Adrenal gland (tissue), 12 donors: ENCODE measurements around the gene DCAF6. TPM values are rescaled to one million over a fixed set of nuclear protein-coding genes. Genes with fewer than 3 reads are reported as not detected.

Experiments
- DNase-seq, 7 donors: peaks; one replicate each; pipeline ENCODE4 v3.0.0-alpha.2; 2019 to 2020
- H3K27ac ChIP-seq, 5 donors: fragments of 200-600 bp; sonication (generic) in 4 of 5; 1 replicate in 3 of 5; 2 replicates in 2 of 5; pipeline versions ENCODE4 v1.5.1 to v1.8.0; 2016 to 2020; ENCODE audit warnings: mild to moderate bottlenecking in 1 of 5
- H3K27me3 ChIP-seq: fragments of 200-600 bp; 2 replicates; pipeline ENCODE4 v1.8.0; 2021
- H3K36me3 ChIP-seq, 2 donors: fragments of 200-600 bp; replicated peaks in 1 of 2; 1 replicate in 1 of 2; 2 replicates in 1 of 2; pipeline versions ENCODE4 v1.5.1 to v1.8.0; 2018 to 2022
- H3K4me1 ChIP-seq, 2 donors: fragments of 200-600 bp; replicated peaks in 1 of 2; 1 replicate in 1 of 2; 2 replicates in 1 of 2; pipeline versions ENCODE4 v1.5.1 to v1.8.0; 2018 to 2021
- H3K4me3 ChIP-seq, 4 donors: fragments of 200-600 bp; sonication (generic) in 3 of 4; one replicate each; pipeline ENCODE4 v1.5.1; 2016 to 2018
- H3K9me3 ChIP-seq, 3 donors: fragments of 200-600 bp; sonication (generic) in 1 of 3; replicated peaks in 1 of 3; 1 replicate in 2 of 3; 2 replicates in 1 of 3; pipeline versions ENCODE4 v1.5.1 to v1.8.0; 2016 to 2021
- POLR2A ChIP-seq, 2 donors: fragments of 450-650 bp; IDR thresholded peaks; one replicate each; pipeline ENCODE4 v1.6.1; 2017; ENCODE audit warnings: antibody characterized with exemption in 2 of 2, mild to moderate bottlenecking in 2 of 2, moderate library complexity in 1 of 2
- WGBS, 4 donors: extraction: QIAGEN DNeasy Blood & Tissue Kit in 2 of 4; methylation state at CpG; one replicate each; pipeline versions ENCODE4 v1.1.5 to v1.1.7; 2013 to 2017; 5-methylcytosine and 5-hydroxymethylcytosine counted together
- intact Hi-C, 2 donors: fragments of 100-400 bp; cut with DNase I; formaldehyde crosslinking; loops; one replicate each; pipeline versions ENCODE4 v1.14.1 to v1.15.0; 2022 to 2023
- polyA plus RNA-seq, 3 donors: library from polyadenylated mRNA; stranded (reverse); fragments of 200-250 nt in 2 of 3; fragments of 350-450 nt in 1 of 3; fragmentation: Illumina TruSeq in 1 of 3; extraction: RNeasy Lipid Tissue Mini Kit (QIAGEN cat#74804) in 1 of 3; gene quantifications; one replicate each; pipeline ENCODE4 v1.2.3, GENCODE V29; 2013 to 2014
- total RNA-seq, 9 donors: library from RNA; depleted of rRNA in 4 of 9; stranded (reverse); fragments of >200 nt in 4 of 9; fragments of 120-200 nt in 1 of 9; fragmentation: NEBNext Ultra II Directional in 1 of 9; extraction: Animal tissue kit (Norgen Biotek cat#: 25700) in 1 of 9; gene quantifications; one replicate each; pipeline versions ENCODE4 v1.1.0 to v1.2.4, GENCODE V29; 2013 to 2023
- TF ChIP-seq, protein P1 (sequence below), 6 experiments: fragments of 450-650 bp in 4 of 6; fragments of 200-600 bp in 2 of 6; sonication (generic) in 1 of 6; IDR thresholded peaks; 1 replicate in 5 of 6; 2 replicates in 1 of 6; pipeline versions ENCODE4 v1.5.1 to v1.8.0; 2016 to 2021; ENCODE audit warnings: antibody characterized with exemption in 6 of 6, mild to moderate bottlenecking in 2 of 6, moderate library complexity in 1 of 6
- donor health status: healthy with polysubstance abuse.
- donor health status: Bipolar disorder and iron deficiency.
- donor health status: DM: yes; HTN: yes; CAD: no.
- donor health status: DM: no; HTN: no; CAD: no.
- donor health status: DM: no; HTN: no; CAD: no.
- donor health status: DM: yes; HTN: yes; CAD: no.

Gene DCAF6
- total and polyA plus RNA-seq, 12 donors: 46.4 to 160 (median 90.5) TPM

DNA sequence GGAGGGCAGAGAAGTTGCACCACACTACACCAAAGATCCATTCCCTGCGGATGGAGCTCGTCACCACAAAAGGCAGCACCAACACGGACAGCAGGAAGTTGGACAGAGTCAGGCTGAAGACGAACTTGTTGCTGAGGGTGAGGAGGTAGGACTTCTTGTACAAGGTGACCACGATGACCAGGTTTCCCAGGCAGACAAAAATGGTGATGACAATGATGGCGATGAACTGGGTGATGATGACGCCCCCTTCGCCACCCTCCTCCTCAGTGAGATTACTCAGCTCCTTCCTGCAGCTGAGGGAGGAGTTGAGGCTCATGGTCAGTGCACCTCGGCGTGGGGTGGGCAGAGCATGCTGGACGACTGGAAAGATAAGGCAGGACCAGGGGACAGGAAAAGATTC, 168.1 kb downstream of the DCAF6 start:
- TF ChIP-seq, protein P1, sequence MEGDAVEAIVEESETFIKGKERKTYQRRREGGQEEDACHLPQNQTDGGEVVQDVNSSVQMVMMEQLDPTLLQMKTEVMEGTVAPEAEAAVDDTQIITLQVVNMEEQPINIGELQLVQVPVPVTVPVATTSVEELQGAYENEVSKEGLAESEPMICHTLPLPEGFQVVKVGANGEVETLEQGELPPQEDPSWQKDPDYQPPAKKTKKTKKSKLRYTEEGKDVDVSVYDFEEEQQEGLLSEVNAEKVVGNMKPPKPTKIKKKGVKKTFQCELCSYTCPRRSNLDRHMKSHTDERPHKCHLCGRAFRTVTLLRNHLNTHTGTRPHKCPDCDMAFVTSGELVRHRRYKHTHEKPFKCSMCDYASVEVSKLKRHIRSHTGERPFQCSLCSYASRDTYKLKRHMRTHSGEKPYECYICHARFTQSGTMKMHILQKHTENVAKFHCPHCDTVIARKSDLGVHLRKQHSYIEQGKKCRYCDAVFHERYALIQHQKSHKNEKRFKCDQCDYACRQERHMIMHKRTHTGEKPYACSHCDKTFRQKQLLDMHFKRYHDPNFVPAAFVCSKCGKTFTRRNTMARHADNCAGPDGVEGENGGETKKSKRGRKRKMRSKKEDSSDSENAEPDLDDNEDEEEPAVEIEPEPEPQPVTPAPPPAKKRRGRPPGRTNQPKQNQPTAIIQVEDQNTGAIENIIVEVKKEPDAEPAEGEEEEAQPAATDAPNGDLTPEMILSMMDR (IDR thresholded peaks at IDR 0.05): no peak
- no peak for TF ChIP-seq POLR2A (IDR thresholded peaks at IDR 0.05)
- no peaks in the 10 kb centered on the region for H3K36me3 ChIP-seq
- H3K27me3 ChIP-seq: no peaks in the 10 kb centered on the region
- WGBS, 4 donors: 80 to 87% (median 85%) methylated on average over 10 to 11 of the region's 11 CpGs
- no peak for DNase-seq
- H3K27ac ChIP-seq: no peak overlapping the region
- H3K4me1 ChIP-seq: no peaks in the 10 kb centered on the region
- H3K4me3 ChIP-seq: no peak overlapping the region
- intact Hi-C loops: no loop called here
- H3K9me3 ChIP-seq: no peaks in the 10 kb centered on the region

DNA sequence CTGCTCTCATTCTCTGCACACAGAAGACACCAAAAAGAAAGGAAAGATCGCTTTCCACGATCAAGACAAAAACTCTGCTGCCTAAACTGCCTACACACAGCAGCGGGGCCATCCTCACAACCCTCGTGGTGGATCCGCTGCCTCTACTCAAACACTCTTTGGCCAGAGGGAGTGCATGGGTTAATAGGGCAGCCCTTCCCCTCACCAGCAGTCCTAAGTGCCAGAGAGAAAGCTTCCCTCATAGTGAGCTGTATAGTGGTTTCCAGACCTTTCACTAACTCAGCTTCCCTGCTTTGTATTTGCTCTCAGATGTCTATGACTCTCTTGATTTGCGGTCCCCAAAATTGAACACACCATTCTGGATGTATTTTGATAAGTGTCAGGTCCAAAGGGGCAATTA, 169.4 kb downstream of the DCAF6 start:
- Histone ChIP-seq H3K4me3 (no peak overlapping the region), H3K9me3 (no peaks in the 10 kb centered on the region), H3K27me3 (no peaks in the 10 kb centered on the region), H3K4me1 (no peaks in the 10 kb centered on the region), H3K27ac (no peak overlapping the region), H3K36me3 (no peaks in the 10 kb centered on the region)
- peak in 1 of 7 donors; percentile 0 for DNase-seq
- intact Hi-C loops: no loop called here
- WGBS, 4 donors: 89 to 95% (median 92%) methylated on average over 6 of the region's 6 CpGs
- TF ChIP-seq, protein P1 (IDR thresholded peaks at IDR 0.05): no peak
- TF ChIP-seq POLR2A (IDR thresholded peaks at IDR 0.05): no peak

DNA sequence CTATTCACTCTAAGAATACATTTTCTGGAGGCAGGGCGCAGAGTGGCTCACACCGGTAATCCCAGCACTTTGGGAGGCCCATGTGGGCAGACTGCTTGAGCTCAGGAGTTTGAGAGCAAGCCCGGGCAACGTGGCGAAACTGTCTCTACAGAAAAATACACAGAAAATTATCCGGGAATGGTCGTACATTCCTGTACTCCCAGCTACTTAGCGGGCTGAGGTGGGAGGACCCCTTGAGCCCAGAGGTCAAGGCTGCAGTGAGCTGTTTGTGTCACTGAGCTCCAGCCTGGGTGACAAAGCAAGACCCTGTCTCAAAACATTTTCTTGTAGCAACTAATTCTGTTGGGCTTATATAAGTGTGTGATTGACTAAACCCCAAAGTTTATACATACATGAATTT, 169.8 kb downstream of the DCAF6 start:
- no peaks in the 10 kb centered on the region for H3K9me3 ChIP-seq
- no peaks in the 10 kb centered on the region for H3K4me1 ChIP-seq
- no peak for DNase-seq
- 84 to 88% (median 86%) methylated on average over 8 of the region's 8 CpGs for WGBS, 4 donors
- H3K4me3 ChIP-seq: no peak overlapping the region
- H3K27me3 ChIP-seq: no peaks in the 10 kb centered on the region
- no peaks in the 10 kb centered on the region for H3K36me3 ChIP-seq
- TF ChIP-seq, protein P1 (IDR thresholded peaks at IDR 0.05): no peak
- TF ChIP-seq POLR2A (IDR thresholded peaks at IDR 0.05): no peak
- intact Hi-C loops: no loop called here
- H3K27ac ChIP-seq: no peak overlapping the region

DNA sequence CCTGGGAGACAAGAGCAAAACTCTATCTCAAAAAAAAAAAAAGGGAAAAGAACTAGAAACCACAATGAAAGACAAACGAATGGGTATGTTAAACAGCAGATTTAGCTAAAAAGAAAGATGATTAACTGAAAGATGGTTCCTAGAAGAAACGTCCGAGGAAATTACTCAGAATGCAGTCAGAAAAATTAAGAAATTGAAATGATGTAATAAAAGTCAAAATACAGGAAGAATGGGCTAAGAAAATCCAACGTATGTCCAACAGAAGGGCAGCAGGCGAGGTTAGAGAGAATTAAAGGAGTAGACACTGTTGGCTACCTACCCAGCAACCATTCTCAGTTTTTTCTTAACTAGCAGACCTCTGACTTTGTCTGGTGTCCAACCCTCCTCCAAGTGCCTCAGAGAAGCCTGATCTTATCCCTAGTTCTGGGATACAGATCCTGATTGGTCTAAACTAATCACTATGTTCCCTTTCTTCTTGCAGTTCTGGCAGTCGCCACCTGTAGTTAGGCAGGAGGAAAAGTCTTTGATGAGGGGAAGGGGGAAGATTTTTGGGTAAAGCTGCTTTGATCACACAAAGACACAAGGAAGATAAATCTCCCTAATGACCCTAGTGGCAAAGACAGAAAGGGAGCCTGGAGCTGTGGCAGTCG, 174.5 kb downstream of the DCAF6 start:
- Histone ChIP-seq H3K36me3 (no peaks in the 10 kb centered on the region), H3K27ac (no peak overlapping the region)
- 75 to 84% (median 83%) methylated on average over 7 of the region's 7 CpGs for WGBS, 4 donors

More for the DNA sequence above, 174.5 kb downstream of the DCAF6 start:
- DNase-seq: peak in 1 of 7 donors; percentile 2
- H3K9me3 ChIP-seq: no peaks in the 10 kb centered on the region
- no peak for TF ChIP-seq POLR2A (IDR thresholded peaks at IDR 0.05)
- TF ChIP-seq, protein P1 (IDR thresholded peaks at IDR 0.05): no peak
- intact Hi-C loops: no loop called here
- H3K4me3 ChIP-seq: no peak overlapping the region
- H3K27me3 ChIP-seq: no peaks in the 10 kb centered on the region
- no peaks in the 10 kb centered on the region for H3K4me1 ChIP-seq
